ENCODE data around the gene NUDT6.
"Not testable (repeated sequence)": the region's sequence is repeated elsewhere in the genome, so short reads cannot be mapped to it uniquely, and the experiment has no call there.

The NUDT6 gene

DNA sequence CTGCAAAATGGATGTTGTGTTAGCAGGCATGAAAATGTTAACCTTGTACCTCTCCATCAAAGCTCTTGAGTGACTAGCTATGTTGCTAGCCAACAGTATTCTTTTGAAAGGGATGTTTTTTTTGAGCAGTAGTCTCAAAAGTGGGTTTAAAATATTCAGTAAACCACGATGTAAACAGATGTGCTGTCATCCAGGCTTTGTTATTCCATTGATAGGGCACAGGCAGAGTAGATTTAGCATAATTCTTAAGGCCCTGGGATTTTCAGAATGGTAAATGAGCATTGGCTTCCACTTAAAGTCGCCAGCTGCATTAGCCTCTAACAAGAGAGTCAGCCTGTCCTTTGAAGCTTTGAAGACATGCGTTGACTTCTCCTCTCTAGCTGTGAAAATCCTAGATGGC, 77.3 kb downstream of the NUDT6 start:
- TF ChIP-seq, protein P1, sequence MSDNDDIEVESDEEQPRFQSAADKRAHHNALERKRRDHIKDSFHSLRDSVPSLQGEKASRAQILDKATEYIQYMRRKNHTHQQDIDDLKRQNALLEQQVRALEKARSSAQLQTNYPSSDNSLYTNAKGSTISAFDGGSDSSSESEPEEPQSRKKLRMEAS (IDR thresholded peaks at IDR 0.05; ENCODE audit: low read depth, low read length): no peak
- TF ChIP-seq CTCF (IDR thresholded peaks at IDR 0.05; ENCODE audit: low read depth, low read length) (no peak), POLR2A (IDR thresholded peaks at IDR 0.05; ENCODE audit: extremely low read depth, insufficient read length) (no peak), MYC (IDR thresholded peaks at IDR 0.05; ENCODE audit: low read depth, low read length) (no peak)
- no peak overlapping the region for H3K4me3 ChIP-seq (ENCODE audit: low read depth, low read length)
- no peak for DNase-seq (ENCODE audit: low read depth)

DNA sequence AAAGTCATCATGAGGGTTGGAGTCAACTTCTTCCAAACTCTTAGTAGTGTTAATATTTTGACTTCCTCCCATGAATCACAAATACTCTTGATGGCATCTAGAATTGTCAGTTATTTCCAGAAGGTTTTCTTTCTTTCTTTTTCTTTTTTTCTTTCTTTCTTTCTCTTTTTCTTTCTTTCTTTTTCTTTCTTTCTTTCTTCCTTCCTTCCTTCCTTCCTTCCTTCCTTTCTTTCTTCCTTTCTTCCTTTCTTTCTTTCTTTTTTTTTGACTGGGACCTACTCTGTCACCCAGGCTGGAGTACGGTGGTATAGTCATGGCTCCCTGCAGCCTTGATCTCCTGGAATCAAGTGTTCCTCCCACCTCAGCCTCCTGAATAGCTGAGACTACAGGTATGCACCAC, 78.0 kb downstream of the NUDT6 start:
- H3K4me3 ChIP-seq (ENCODE audit: low read depth, low read length): not testable (repeated sequence)

DNA sequence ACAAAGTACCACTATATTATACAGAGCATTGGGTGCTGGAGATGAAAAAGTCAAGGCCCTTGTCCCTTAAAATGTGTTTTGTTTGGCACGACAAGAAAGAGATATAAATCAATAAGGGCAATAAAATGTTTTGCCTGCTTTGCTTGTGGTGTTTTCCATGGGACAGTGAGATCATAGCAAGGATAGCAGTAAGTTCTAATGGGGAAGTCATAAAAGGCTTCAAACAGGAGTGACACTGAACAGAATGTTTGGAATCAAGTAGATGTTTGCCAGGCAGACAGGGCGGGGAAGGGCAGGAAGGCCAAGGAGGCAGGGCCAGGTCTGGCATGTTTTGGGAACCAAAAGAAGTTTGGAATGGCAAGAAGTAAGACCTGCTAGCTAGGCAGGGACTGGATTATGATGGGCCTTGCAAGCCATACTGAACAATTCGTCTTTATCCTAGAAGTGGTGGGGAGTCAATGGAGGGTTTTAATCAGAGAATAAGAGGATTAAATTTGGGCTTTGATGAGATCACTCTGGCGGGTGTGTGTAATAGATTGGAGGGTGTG, 79.3 kb downstream of the NUDT6 start:
- TF ChIP-seq POLR2A (IDR thresholded peaks at IDR 0.05; ENCODE audit: extremely low read depth, insufficient read length) (no peak), CTCF (IDR thresholded peaks at IDR 0.05; ENCODE audit: low read depth, low read length) (no peak), MYC (IDR thresholded peaks at IDR 0.05; ENCODE audit: low read depth, low read length) (no peak)
- TF ChIP-seq, protein P1 (IDR thresholded peaks at IDR 0.05; ENCODE audit: low read depth, low read length): no peak
- no peak overlapping the region for H3K4me3 ChIP-seq (ENCODE audit: low read depth, low read length)
- no peak for DNase-seq (ENCODE audit: low read depth)

More for the DNA sequence above, 78.0 kb downstream of the NUDT6 start:
- DNase-seq (ENCODE audit: low read depth): not testable (repeated sequence)
